Measurements from ENCODE around the gene IGF1R. TPM values are rescaled to one million over a fixed set of nuclear protein-coding genes. Genes with fewer than 3 reads are reported as not detected.
A peak's percentile ranks its signal among the peaks of the same experiment; 100 is the strongest.

Gene IGF1R
- total RNA-seq, 1 donor from 2014 or later = 23.5 TPM

DNA sequence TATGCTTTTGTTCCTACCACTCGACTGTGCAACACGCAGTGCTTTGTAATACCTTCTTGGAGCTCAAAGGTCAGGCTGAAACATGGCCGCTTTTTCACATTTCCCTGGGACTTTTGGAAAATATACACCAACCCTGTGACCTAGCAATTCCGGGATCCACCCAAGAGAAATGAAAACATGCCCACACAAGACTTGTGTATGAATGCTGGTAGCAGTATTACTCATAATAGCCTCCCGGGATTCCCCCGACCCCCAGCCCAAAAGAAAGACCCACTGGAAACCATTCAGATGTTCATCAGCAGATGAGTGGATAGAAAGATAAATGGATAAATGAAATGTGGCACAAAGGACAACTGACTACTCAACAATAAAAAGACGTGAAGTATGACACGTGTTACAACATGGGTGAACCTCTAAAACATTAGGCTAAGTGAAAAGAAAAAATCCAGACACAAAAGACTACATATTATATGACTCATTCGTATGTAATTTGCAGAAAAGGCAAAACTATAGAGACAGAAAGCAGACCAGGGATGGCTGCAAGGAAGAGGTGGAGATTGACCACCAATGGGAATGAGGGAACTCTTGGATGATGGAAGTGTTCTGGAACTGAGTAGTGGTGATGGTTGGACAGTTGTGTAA, 255.2 kb downstream of the IGF1R start:
- peaks cover 42% of the 10 kb centered on the region for H3K4me1 Mint-ChIP-seq
- H3K4me1 ChIP-seq = peaks cover 31% of the 10 kb centered on the region
- no peaks in the 10 kb centered on the region for H3K9me3 Mint-ChIP-seq
- no peaks in the 10 kb centered on the region for H3K27me3 ChIP-seq
- peaks cover 66% of the 10 kb centered on the region for H4K20me1 ChIP-seq (ENCODE audit: low read depth)
- H3K27me3 Mint-ChIP-seq (ENCODE audit: insufficient read depth, low read depth) = no peaks in the 10 kb centered on the region
- H3K4me2 ChIP-seq = no peak overlapping the region
- TF ChIP-seq EZH2phosphoT487 (IDR thresholded peaks at IDR 0.05) (no peak), EZH2 (IDR thresholded peaks at IDR 0.05) (no peak)
- TF ChIP-seq, protein P1, sequence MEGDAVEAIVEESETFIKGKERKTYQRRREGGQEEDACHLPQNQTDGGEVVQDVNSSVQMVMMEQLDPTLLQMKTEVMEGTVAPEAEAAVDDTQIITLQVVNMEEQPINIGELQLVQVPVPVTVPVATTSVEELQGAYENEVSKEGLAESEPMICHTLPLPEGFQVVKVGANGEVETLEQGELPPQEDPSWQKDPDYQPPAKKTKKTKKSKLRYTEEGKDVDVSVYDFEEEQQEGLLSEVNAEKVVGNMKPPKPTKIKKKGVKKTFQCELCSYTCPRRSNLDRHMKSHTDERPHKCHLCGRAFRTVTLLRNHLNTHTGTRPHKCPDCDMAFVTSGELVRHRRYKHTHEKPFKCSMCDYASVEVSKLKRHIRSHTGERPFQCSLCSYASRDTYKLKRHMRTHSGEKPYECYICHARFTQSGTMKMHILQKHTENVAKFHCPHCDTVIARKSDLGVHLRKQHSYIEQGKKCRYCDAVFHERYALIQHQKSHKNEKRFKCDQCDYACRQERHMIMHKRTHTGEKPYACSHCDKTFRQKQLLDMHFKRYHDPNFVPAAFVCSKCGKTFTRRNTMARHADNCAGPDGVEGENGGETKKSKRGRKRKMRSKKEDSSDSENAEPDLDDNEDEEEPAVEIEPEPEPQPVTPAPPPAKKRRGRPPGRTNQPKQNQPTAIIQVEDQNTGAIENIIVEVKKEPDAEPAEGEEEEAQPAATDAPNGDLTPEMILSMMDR (IDR thresholded peaks at IDR 0.05) = no peak
- H3F3A ChIP-seq (ENCODE audit: low read depth) = peaks cover 18% of the 10 kb centered on the region
- H3K79me2 ChIP-seq (ENCODE audit: low read depth) = peaks cover 9% of the 10 kb centered on the region
- no peaks in the 10 kb centered on the region for H3K36me3 ChIP-seq
- no peak for DNase-seq (ENCODE audit: low spot score)
- no peak overlapping the region for H3K4me3 Mint-ChIP-seq
- no peak overlapping the region for H2AFZ ChIP-seq (replicated peaks)
- H3K27ac ChIP-seq = no peak overlapping the region
- no peaks in the 10 kb centered on the region for H3K9me3 ChIP-seq (ENCODE audit: low read depth)
- peak overlapping the region; percentile 36 for H3K27ac Mint-ChIP-seq
- H3K4me3 ChIP-seq = no peak overlapping the region
- no peak overlapping the region for H3K9ac ChIP-seq
- peaks cover 21% of the 10 kb centered on the region for H3K36me3 Mint-ChIP-seq

DNA sequence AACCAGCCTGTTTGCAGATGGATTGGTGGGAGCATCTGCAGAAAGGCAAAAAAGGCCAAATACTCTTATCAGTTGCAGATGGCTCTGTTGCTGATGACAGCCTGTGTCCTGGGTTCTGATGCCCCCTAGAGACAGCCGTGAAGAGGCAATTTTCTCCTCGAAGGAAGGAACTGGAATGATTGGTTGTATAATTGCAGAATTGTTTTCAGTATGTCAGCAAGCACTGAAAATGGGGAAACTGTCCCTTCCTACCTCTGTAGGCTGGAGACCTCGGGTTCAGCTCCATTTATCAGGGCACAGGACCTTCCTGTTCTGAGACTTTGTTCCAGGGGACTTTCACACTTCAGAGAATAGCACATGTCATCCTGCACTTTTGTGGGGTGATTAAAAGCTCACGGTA, 256.2 kb downstream of the IGF1R start:
- Histone ChIP-seq H3K9me3 (ENCODE audit: low read depth) (no peaks in the 10 kb centered on the region), H3K4me1 (peaks cover 20% of the 10 kb centered on the region), H2AFZ (replicated peaks) (no peak overlapping the region), H3F3A (ENCODE audit: low read depth) (peaks cover 15% of the 10 kb centered on the region), H3K4me2 (no peak overlapping the region), H3K4me3 (no peak overlapping the region), H3K79me2 (ENCODE audit: low read depth) (peaks cover 9% of the 10 kb centered on the region), H3K9ac (no peak overlapping the region), H3K36me3 (no peaks in the 10 kb centered on the region), H3K27me3 (no peaks in the 10 kb centered on the region), H3K27ac (no peak overlapping the region), H4K20me1 (ENCODE audit: low read depth) (peaks cover 57% of the 10 kb centered on the region)
- no peaks in the 10 kb centered on the region for H3K9me3 Mint-ChIP-seq
- peaks cover 40% of the 10 kb centered on the region for H3K4me1 Mint-ChIP-seq
- H3K27me3 Mint-ChIP-seq (ENCODE audit: insufficient read depth, low read depth) = no peaks in the 10 kb centered on the region
- H3K4me3 Mint-ChIP-seq = no peak overlapping the region
- peak; percentile 66 for DNase-seq (ENCODE audit: low spot score)
- H3K36me3 Mint-ChIP-seq = peaks cover 23% of the 10 kb centered on the region
- TF ChIP-seq, protein P1 (IDR thresholded peaks at IDR 0.05) = peak; percentile 73
- no peak for TF ChIP-seq EZH2phosphoT487 (IDR thresholded peaks at IDR 0.05)
- no peak overlapping the region for H3K27ac Mint-ChIP-seq

DNA sequence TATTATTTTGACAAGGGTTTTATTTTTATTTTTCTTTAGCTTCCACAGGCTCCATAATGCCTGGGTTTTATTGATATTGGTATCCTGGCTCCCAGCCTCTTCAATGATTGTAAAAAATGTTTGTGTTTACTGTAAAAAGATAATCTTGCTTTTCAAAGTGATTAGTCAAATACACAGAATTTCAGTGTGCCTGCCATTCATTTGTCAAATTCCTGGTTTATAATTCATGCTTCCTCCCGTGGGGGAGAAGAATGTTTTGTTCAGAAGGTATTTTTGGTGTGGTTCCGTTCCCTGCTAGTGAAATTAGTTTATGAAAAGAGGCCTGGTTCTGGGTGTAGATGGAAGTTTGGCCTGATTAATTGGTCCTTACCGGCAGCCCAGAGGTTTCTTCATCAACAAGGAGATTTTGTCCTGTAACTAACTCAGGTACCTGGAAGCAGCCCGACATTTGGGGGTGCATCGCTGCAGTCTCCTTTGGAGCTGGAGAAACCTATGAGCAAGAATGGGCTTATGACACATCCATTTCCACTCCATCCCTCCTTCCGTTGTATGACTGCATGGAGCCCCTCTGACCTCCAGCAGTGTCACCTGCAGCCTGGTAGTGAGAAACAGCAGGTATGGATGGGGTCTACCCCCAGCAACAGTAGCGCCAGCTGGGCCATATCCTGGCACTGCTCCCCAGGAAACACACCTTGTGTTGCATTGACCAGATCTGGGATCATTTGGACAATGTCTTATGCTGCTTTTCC, 257.8 kb downstream of the IGF1R start:
- no peak for TF ChIP-seq EZH2 (IDR thresholded peaks at IDR 0.05)
- TF ChIP-seq, protein P1 (IDR thresholded peaks at IDR 0.05) = no peak
- no peaks in the 10 kb centered on the region for H3K9me3 ChIP-seq (ENCODE audit: low read depth)
- no peaks in the 10 kb centered on the region for H3K27me3 Mint-ChIP-seq (ENCODE audit: insufficient read depth, low read depth)
- H3K4me2 ChIP-seq = no peak overlapping the region
- H3K4me3 ChIP-seq = no peak overlapping the region
- no peaks in the 10 kb centered on the region for H3K36me3 ChIP-seq
- H3K36me3 Mint-ChIP-seq = peaks cover 26% of the 10 kb centered on the region
- DNase-seq (ENCODE audit: low spot score) = no peak
- peaks cover 9% of the 10 kb centered on the region for H3K79me2 ChIP-seq (ENCODE audit: low read depth)
- no peaks in the 10 kb centered on the region for H3K9me3 Mint-ChIP-seq
- no peak overlapping the region for H3K27ac Mint-ChIP-seq
- peaks cover 6% of the 10 kb centered on the region for H3K4me1 ChIP-seq
- no peaks in the 10 kb centered on the region for H3F3A ChIP-seq (ENCODE audit: low read depth)
- no peak overlapping the region for H3K27ac ChIP-seq
- H3K9ac ChIP-seq = no peak overlapping the region
- no peaks in the 10 kb centered on the region for H3K27me3 ChIP-seq
- no peak overlapping the region for H2AFZ ChIP-seq (replicated peaks)
- H3K4me3 Mint-ChIP-seq = no peak overlapping the region
- H3K4me1 Mint-ChIP-seq = peaks cover 28% of the 10 kb centered on the region
- H4K20me1 ChIP-seq (ENCODE audit: low read depth) = peaks cover 42% of the 10 kb centered on the region

All from neural progenitor cell (in vitro differentiated cells).